Natural killer cell (primary cell): Measurements from ENCODE around the gene MAPK1. TPM values are rescaled to one million over a fixed set of nuclear protein-coding genes. Genes with fewer than 3 reads are reported as not detected.
"Not testable (repeated sequence)": the region's sequence is repeated elsewhere in the genome, so short reads cannot be mapped to it uniquely, and the experiment has no call there.

Source experiments
- ATAC-seq, 3 donors: fragments of 150-1000 bp in 2 of 3; fragments of 200-7000 bp in 1 of 3; cut with Tn5 transposase; 1 replicate in 1 of 3; 2 replicates in 2 of 3; pipeline ENCODE4 v1.10.0; 2021; ENCODE audit warnings: mild to moderate bottlenecking in 2 of 3, moderate library complexity in 2 of 3
- DNase-seq, 2 donors: peaks; one replicate each; pipeline versions ENCODE4 v3.0.0 to v3.0.0-alpha.2; 2013 to 2021; ENCODE audit warnings: mixed read lengths in 1 of 2
- H3K27ac ChIP-seq: one replicate; pipeline ENCODE4 v1.5.1; 2013; ENCODE audit warnings: mild to moderate bottlenecking, low read length
- H3K27me3 ChIP-seq: one replicate; pipeline ENCODE4 v1.6.1; 2013; ENCODE audit warnings: low read length; ENCODE audit not compliant: control insufficient read depth, insufficient read depth
- H3K36me3 ChIP-seq: one replicate; pipeline ENCODE4 v1.6.1; 2013; ENCODE audit warnings: low read length; ENCODE audit not compliant: control insufficient read depth, insufficient read depth
- H3K4me1 ChIP-seq: one replicate; pipeline ENCODE4 v1.6.1; 2013; ENCODE audit warnings: low read length; ENCODE audit not compliant: control insufficient read depth, insufficient read depth
- H3K4me3 ChIP-seq: one replicate; pipeline ENCODE4 v1.5.1; 2013; ENCODE audit warnings: low read length
- H3K9me3 ChIP-seq: one replicate; pipeline ENCODE4 v1.6.1; 2013; ENCODE audit warnings: low read length; ENCODE audit not compliant: control insufficient read depth, insufficient read depth
- H3K27ac Mint-ChIP-seq, 2 donors: one replicate each; pipeline ENCODE4 v1.8.0; 2022; ENCODE audit warnings: mild to moderate bottlenecking in 2 of 2, mixed read lengths in 2 of 2, moderate library complexity in 1 of 2
- H3K27me3 Mint-ChIP-seq, 2 donors: one replicate each; pipeline ENCODE4 v1.8.0; 2022; ENCODE audit warnings: low read depth in 2 of 2, mixed read lengths in 2 of 2
- H3K36me3 Mint-ChIP-seq: one replicate; pipeline ENCODE4 v1.8.0; 2022; ENCODE audit warnings: mixed read lengths
- H3K4me1 Mint-ChIP-seq, 2 donors: one replicate each; pipeline ENCODE4 v1.8.0; 2022; ENCODE audit warnings: mixed read lengths in 2 of 2
- H3K4me3 Mint-ChIP-seq: one replicate; pipeline ENCODE4 v1.8.0; 2022; ENCODE audit warnings: mild to moderate bottlenecking, moderate library complexity, mixed read lengths
- H3K9me3 Mint-ChIP-seq, 2 donors: one replicate each; pipeline ENCODE4 v1.8.0; 2022; ENCODE audit warnings: mixed read lengths in 2 of 2
- WGBS: methylation state at CpG from one replicate; pipeline ENCODE4 v1.1.7; 2013; ENCODE audit warnings: missing lambda C conversion rate; ENCODE audit not compliant: insufficient coverage; 5-methylcytosine and 5-hydroxymethylcytosine counted together
- intact Hi-C: fragments of 100-400 bp; cut with micrococcal nuclease; formaldehyde crosslinking; loops from one replicate; pipeline ENCODE4 v1.14.2; 2022
- total RNA-seq, 4 donors: library from RNA; stranded (reverse); fragments of 120-200 nt in 1 of 4; gene quantifications; one replicate each; pipeline versions ENCODE4 v1.2.3 to v1.2.4, GENCODE V29; 2013 to 2022
- TF ChIP-seq, protein P1 (sequence below): fragments of 200-600 bp; IDR thresholded peaks from one replicate; pipeline ENCODE4 v1.8.0; 2022; ENCODE audit warnings: antibody characterized with exemption

Gene MAPK1
- total RNA-seq, result 100 to 1,000 TPM; 189 to 246 (median 214) TPM
- 163 TPM for total RNA-seq (2013)

DNA sequence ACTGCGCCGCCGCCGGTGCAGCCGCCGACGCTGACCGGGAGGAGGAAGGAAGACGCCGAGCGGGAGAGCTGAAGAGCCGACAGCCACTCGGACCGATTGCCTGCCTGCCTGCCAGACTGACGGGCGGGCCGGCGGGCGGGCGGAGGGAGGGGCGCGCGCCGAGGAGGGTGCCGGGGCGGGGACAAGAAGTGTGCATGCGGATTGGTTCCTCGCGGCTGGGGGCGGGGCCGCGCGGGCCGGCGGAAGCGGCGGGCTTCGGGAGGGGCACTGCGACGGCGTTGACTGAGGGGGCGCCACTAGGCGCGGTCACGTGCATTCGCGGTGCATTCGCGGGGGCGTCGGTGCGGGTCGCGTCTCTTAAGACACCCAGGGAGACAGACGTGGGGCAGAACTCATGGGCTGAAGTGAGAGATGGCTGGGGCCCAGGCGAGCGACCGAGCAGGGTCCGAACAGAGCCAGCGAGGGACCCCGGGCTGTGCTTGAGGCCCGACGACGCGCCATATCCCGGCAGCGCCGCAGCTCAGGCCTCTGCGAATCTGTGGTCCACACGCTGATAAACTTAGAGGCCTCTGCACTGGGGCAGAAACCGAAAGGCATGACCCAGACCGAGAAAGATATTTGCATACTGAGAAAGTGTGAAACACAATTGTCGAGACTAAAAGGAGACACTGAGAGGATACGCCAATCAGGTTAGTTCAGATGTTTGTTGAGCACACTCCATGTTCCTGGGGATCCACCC lies at the start of gene MAPK1:
Gene MAPK1 (minus strand): TSS at position 118 of the 739 bp plus-strand sequence. CDS start 205 bp downstream, outside the sequence.
- Mint-ChIP-seq H3K36me3 (no peaks in the 10 kb centered on the region), H3K27ac (peak within 1 kb of the TSS; percentile 94 to 96), H3K4me3 (peak within 1 kb of the TSS; percentile 98), H3K4me1 (peaks cover 50 to 54% of the 10 kb centered on the region in 2 donors), H3K27me3 (no peaks in the 10 kb centered on the region), H3K9me3 (peaks cover 0 to 2% of the 10 kb centered on the region in 2 donors)
- TF ChIP-seq, protein P1, sequence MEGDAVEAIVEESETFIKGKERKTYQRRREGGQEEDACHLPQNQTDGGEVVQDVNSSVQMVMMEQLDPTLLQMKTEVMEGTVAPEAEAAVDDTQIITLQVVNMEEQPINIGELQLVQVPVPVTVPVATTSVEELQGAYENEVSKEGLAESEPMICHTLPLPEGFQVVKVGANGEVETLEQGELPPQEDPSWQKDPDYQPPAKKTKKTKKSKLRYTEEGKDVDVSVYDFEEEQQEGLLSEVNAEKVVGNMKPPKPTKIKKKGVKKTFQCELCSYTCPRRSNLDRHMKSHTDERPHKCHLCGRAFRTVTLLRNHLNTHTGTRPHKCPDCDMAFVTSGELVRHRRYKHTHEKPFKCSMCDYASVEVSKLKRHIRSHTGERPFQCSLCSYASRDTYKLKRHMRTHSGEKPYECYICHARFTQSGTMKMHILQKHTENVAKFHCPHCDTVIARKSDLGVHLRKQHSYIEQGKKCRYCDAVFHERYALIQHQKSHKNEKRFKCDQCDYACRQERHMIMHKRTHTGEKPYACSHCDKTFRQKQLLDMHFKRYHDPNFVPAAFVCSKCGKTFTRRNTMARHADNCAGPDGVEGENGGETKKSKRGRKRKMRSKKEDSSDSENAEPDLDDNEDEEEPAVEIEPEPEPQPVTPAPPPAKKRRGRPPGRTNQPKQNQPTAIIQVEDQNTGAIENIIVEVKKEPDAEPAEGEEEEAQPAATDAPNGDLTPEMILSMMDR, result peak; percentile 32
- Histone ChIP-seq H3K4me1 (peaks cover 32% of the 10 kb centered on the region), H3K9me3 (no peaks in the 10 kb centered on the region), H3K27ac (peak within 1 kb of the TSS; percentile 99), H3K4me3 (peak within 1 kb of the TSS; percentile 88), H3K36me3 (no peaks in the 10 kb centered on the region), H3K27me3 (no peaks in the 10 kb centered on the region)
- DNase-seq, result peak; percentile 95
- intact Hi-C loops, result loop anchor here (2.0 to 5.0 kb wide), 5 partner anchors 35 to 155 kb away; partner anchors contain the start of gene YPEL1
- under 1% methylated on average over 74 of the region's 74 CpGs for WGBS
- peak; percentile 88 to 97 (median 90) for ATAC-seq

DNA sequence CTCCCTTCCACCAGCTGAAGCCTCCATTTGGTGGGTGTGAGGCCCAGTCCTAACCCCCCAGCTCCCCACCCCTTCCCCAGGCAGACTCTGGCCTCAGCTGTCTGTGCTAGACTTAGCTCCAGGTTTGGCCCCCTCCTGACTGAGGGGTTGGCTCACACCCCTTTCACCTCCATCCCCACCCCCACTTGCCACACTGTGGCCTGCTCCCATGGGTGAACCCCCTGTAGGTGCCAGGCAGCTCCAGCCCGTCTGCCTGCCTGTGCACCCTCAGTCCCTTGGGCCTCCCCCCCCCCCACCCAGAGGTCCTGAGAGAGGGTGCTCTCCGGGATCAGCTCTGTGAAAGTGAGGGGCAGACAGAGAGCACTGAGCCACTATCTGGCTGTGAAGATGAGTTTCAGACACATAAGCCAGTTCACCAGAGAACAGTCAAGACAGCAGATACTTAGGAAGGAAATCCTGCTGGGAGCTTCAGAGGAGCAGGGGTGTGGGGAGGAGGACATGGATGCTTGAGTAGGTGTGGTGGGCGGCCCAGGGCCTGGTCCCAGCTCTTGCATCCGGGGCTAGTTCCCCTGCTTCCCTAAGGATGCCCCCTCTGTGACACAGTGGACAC lies 49.0 kb upstream of the MAPK1 start:
- Mint-ChIP-seq H3K27ac (no peak overlapping the region), H3K36me3 (no peaks in the 10 kb centered on the region), H3K4me3 (no peak overlapping the region), H3K4me1 (no peaks in the 10 kb centered on the region), H3K9me3 (no peaks in the 10 kb centered on the region), H3K27me3 (no peaks in the 10 kb centered on the region)
- intact Hi-C loops, result no loop called here
- H3K4me1 ChIP-seq, result no peaks in the 10 kb centered on the region
- H3K36me3 ChIP-seq, result no peaks in the 10 kb centered on the region
- no peak overlapping the region for H3K4me3 ChIP-seq
- H3K27ac ChIP-seq, result no peak overlapping the region
- 78% methylated on average over 4 of the region's 4 CpGs for WGBS
- no peaks in the 10 kb centered on the region for H3K27me3 ChIP-seq
- no peaks in the 10 kb centered on the region for H3K9me3 ChIP-seq
- TF ChIP-seq, protein P1, result no peak
- DNase-seq, result no peak
- no peak for ATAC-seq

DNA sequence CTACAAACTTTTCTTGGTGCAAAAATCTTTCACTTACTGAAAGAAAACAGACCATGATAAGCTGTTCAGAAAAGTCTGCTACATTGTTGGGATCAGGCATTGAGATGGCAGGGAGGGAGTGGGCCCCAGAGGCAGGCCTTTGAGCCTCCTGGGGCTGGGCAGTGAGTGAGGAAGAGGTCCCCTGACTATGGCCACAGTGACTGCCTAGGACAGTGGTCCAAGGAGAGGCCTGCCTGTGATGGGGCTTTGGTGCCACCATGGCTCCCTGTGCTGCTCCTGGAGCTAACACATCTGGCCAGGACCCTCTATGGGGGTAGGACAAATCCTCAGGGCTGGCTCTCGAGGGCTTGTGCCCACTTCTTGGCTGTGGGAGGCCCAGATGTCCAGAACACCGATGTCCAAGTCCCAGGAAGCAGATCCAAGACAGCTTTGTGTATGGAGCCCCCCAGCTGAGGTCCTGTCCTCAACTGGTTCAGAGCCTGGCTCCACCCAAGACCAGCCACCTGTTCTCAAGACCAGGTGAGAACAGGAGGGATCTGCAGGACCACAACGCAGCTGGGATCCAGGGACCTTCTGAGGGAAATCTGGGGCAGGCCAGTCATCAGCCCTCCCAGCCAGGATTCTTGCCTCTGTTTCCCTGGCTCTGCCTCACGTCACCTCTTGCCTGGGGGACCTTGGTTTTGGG lies 48.3 kb upstream of the MAPK1 start:
- H3K27ac Mint-ChIP-seq, result no peak overlapping the region
- no peaks in the 10 kb centered on the region for H3K4me1 Mint-ChIP-seq
- DNase-seq (no peak), ATAC-seq (no peak)
- intact Hi-C loops, result no loop called here
- H3K9me3 Mint-ChIP-seq, result no peaks in the 10 kb centered on the region
- 89% methylated on average over 4 of the region's 4 CpGs for WGBS
- no peak overlapping the region for H3K4me3 Mint-ChIP-seq
- H3K4me3 ChIP-seq, result no peak overlapping the region
- TF ChIP-seq, protein P1, result no peak
- H3K4me1 ChIP-seq, result no peaks in the 10 kb centered on the region
- H3K27ac ChIP-seq, result no peak overlapping the region
- H3K36me3 Mint-ChIP-seq, result no peaks in the 10 kb centered on the region
- H3K36me3 ChIP-seq, result no peaks in the 10 kb centered on the region
- no peaks in the 10 kb centered on the region for H3K27me3 ChIP-seq
- no peaks in the 10 kb centered on the region for H3K9me3 ChIP-seq
- no peaks in the 10 kb centered on the region for H3K27me3 Mint-ChIP-seq

DNA sequence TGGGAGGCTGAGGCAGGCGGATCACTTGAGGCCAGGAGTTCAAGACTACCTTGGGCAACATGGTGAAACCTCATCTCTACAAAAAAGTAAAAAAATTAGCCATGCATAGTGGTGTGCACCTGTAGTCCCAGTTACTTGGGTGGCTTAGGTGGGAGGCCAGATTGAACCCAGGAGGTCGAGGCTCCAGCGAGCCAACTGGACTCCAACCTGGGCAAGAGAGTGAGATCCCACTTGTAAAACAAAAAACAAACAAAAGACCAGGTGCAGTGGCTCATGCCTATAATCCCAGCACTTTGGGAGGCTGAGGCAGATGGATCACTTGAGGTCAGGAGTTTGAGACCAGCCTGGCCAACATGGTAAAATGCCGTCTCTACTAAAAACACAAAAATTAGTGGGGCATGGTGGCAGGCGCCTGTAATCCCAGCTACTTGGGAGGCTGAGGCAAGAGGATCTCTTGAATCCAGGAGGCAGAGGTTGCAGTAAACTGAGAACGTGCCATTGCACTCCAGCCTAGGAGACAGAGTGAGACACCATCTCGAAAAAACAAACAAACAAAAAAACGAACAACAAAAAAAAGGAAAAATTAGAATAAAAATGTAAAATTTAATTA lies 46.7 kb upstream of the MAPK1 start:
- H3K27me3 Mint-ChIP-seq, H3K27ac ChIP-seq, H3K36me3 ChIP-seq, H3K4me1 Mint-ChIP-seq, ATAC-seq, H3K4me3 Mint-ChIP-seq, H3K9me3 ChIP-seq, H3K27me3 ChIP-seq, DNase-seq, H3K27ac Mint-ChIP-seq, H3K9me3 Mint-ChIP-seq, H3K4me3 ChIP-seq, H3K36me3 Mint-ChIP-seq, intact Hi-C loops, H3K4me1 ChIP-seq: not testable (repeated sequence)
- WGBS, result 96% methylated on average over 6 of the region's 8 CpGs

DNA sequence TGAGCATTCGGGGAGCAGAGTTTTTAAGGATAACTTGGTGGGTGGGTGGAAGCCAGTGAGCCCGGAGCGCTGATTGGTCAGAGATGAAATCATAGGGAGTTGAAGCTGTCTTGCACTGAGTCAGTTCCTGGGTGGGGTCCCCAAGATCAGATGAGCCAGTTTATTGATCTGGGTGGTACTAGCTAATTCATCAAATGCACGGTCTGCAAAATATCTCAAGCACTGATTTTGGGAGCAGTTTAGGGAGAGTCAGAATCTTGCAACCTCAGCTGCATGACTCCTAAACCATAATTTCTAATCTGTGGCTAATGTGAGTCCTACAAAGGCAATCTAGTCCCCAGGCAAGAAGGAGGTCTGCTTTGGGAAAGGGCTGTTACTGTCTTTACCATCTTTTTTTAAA lies 42.9 kb upstream of the MAPK1 start:
- DNase-seq, H3K4me3 Mint-ChIP-seq, H3K27ac ChIP-seq, H3K27me3 ChIP-seq, H3K4me1 ChIP-seq, intact Hi-C loops, H3K27me3 Mint-ChIP-seq, H3K9me3 Mint-ChIP-seq, H3K36me3 Mint-ChIP-seq, H3K4me3 ChIP-seq, H3K4me1 Mint-ChIP-seq, H3K36me3 ChIP-seq, H3K27ac Mint-ChIP-seq, ATAC-seq, H3K9me3 ChIP-seq: not testable (repeated sequence)
- whole genome bisulfite sequencing, result 97% methylated on average over 4 of the region's 4 CpGs
